Measurements from ENCODE around the gene KLHL30.

KLHL30 gene

GRCh38 chr2:238138331-238139195 is at the start of gene KLHL30:
Gene KLHL30 (plus strand): TSS chr2:238138668. CDS start chr2:238140755, 2,087 bp downstream.
- no peak for DNase-seq

GRCh38 chr2:238090887-238091286 is 47.6 kb upstream of the KLHL30 start:
- DNase-seq: no peak

DNA sequence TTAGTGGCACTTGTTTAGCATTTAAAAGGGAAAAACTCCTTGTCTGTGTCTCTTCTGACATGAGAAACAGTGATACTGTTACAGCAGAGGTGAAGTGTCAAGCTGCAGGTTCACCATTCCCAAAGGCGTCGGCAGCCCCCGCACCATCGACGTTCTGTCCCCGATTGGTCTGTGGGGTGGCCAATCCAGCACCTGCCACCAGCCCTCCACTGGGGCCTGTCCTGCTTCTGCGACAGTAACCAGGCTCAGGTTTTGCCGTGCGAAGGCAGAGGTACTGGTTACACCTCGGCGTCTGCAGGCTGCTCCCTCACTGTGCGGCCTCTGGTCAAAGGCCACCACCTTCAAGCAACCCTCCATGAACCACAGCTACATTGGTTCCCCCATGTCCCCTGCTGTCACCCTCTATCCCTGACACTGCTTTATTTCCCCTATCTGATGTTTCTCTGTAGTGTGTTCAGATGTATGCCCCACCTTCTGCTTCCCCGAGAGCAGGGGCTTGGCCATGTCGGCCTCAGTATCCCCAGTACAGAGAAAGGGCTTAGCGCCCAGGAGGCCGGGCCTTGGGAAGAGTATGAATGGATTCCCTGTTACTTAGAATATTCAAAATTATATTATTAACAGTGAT is 46.9 kb upstream of the KLHL30 start:
- no peak for DNase-seq

- no peak for DNase-seq
These were observed 45.9 kb upstream of the KLHL30 start for GRCh38 chr2:238092486-238093035.

- peak; percentile 19 for DNase-seq
These were observed 45.0 kb upstream of the KLHL30 start for GRCh38 chr2:238093181-238094140.

DNA sequence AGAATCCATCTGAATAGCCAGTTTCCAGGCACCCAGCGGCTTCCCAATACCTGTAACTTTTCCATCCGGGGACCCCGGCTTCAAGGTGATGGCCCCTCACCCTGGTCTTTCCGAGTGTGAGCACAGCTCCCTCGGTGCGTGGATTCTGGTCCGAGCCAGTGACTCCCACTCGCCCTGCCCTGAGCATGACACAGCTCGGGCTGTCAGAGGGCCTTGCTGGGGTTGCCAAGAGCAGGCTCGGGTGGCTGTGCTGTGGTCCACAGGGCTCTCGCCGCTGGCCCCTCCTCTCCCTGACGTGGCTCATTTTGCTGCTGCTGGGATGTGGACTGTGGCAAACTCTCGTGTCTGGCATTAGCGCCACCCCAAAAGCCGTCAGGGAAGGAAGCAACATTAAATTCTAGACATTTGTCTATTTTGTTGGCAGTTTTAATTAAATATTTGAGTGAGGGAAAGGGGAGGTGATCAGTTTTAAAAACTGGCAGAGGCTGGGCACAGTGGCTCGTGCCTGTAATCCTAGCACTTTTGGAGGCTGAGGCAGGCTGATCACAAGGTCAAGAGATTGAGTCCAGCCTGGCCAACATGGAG is 43.9 kb upstream of the KLHL30 start:
- DNase-seq: peak; percentile 50

- DNase-seq: peak; percentile 14
These were observed 43.3 kb upstream of the KLHL30 start for GRCh38 chr2:238095143-238095542.

GRCh38 chr2:238096311-238097011 is 42.0 kb upstream of the KLHL30 start:
- DNase-seq: peak; percentile 61

DNA sequence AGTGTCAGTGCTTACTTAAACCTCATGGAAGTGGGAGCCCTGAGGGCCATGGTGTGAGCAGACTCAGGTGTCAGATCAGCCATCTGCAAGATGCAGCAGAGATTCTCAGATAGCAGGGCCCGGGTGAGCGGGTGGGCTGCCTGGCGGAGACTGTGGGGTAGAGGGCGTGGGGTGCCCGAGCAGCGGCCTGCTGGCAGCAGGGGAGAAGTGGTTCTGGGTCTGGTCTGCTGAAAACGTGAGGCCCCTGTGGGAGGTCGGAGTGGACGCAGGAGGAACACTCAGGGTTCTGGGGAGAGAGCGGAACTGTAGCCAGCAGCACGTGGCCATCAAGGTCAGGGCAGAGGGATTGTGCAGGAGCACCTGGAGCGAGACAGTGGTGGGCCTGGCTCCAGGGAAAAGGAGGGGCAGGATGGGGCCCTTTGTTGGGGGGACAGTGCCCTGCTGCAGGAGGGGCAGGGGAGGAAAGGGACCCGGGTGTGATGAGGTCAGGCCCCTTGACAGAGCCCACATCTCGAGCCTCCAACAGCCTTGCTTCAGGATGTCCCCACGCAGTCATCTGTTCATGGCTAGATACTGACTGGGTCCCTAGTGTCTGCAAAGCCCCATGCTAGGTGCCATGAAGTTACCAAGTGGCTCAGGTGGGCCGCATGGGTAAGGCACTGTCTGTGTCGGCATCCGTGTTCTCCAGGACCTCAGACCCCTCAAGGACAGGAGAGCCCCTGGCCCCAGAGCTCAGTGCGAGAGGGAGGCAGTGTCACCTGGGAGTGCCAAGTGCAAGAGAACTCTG is 41.1 kb upstream of the KLHL30 start:
- peak; percentile 59 for DNase-seq

- peak; percentile 70 for DNase-seq
These were observed 40.2 kb upstream of the KLHL30 start for GRCh38 chr2:238097988-238098871.

DNA sequence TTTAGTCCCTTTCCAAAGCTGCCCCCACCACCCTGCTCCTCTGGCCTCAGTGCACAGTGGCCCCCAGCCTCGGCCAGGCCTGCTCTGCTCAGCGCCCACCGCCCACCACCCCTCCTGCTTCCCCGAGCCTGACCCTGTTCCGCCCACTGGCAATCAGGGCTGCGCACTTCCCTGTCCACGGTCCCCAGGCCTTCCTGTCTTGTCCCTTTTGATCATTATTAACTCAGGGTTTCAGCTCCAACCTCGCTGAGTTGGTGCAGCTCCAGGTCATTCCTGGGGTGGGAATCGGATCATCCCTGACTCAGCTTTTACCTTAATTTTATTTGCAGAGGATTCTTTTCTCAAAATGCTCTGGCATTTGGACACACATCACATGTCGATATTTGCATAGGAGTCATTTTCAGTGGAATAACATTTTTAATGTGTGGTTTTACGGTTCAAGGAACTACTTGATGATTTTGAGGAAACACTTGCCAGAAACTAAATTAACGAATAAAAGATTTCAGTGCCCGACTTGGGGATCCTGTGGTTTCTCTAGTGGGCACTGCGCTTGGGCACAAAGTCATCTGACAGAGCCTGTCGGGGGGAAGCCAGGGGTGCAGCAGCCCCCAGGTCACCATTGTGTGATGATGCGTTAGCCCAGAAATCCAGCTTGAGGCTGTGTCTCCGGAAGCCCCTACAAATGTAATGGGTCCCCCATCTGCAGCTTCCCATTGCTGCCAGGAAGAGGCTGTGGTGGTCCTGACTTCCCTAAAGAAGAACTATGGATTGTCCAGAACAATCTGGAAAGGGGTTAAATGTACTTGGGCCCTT is 39.4 kb upstream of the KLHL30 start:
- peak; percentile 44 for DNase-seq

DNA sequence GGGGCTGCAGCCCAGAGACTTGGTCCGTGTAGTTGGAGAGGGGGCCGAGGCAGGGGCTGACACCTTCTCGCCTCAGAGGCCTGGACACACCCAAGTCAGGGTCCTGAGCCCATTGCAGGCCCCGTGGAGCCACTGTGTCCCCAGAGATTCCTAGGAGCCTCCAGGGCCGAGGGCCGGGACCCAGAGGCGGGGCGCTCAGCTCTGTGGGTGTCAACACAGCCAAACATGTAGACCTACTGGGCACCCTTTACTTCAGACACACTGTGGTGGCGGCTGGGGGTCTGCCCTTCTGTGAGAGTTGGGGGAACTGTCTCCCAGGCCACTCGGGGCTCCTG is 38.8 kb upstream of the KLHL30 start:
- peak; percentile 44 for DNase-seq

DNA sequence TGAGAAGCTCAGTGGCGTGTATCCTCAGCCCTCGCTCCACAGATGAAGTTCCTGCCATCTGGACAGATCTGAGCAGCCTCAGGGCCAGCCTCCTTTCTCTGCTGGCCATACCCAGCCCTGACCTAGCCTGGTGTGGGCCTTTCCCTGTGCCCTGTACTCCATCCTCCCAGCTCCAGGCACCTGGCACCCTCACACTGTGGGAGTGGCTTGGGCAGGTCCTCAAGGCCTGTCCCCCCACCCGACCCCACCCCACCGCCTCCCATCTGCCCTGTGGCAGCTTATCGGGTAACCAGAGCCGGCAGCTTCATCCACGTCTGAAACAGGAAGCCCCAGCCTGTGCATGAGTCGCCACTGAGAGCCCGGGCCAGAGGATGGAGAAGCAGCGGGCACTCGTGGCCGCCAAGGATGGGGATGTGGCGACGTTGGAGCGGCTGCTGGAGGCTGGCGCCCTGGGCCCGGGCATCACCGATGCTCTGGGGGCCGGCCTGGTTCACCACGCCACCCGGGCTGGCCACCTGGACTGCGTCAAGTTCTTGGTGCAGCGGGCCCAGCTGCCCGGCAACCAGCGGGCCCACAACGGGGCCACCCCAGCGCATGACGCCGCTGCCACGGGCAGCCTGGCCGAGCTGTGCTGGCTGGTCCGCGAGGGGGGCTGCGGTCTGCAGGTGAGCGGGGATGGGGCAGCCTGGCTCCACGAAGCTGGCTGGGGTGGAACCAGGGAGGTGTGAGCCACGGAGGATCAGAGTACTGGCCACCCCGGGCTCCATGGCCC is 38.2 kb upstream of the KLHL30 start, which contains the start of gene ESPNL:
TSS of gene ESPNL (plus strand) at position 292 of the 772 bp plus-strand sequence. CDS start at position 372, 80 bp downstream.
- peak; percentile 49 for DNase-seq

- DNase-seq: peak; percentile 56
These were observed 37.4 kb upstream of the KLHL30 start for GRCh38 chr2:238100821-238101771.

- DNase-seq: peak; percentile 51
These were observed 36.3 kb upstream of the KLHL30 start for GRCh38 chr2:238101891-238102841.

DNA sequence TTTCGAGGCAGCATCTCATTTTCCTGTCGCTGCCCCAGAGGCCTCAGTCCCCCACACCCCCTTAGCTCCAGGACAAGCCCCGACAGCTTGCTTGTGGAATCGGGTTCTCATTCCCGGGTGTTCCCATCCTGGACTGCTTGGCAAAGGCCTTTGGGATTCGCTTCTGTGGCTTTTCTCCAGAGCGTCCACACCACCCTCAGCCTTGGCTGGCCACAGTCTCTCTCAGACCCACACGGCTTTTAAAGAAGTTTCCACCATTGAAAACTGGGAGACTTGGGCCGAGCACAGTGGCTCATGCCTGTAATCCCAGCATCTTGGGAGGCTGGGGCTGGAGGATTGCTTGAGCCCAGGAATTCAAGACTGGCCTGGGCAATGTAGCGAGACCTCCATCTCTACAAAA is 35.6 kb upstream of the KLHL30 start:
- peak; percentile 44 for DNase-seq

All from activated effector memory CD4-positive, alpha-beta T cell treated with anti-CD3 and anti-CD28 coated beads, Interleukin-2, amount 50 U/mL, for 16 hours (primary cell).